22Rv1 (cell line): ENCODE results near the gene ALG8.

Experiments
- H3K27ac ChIP-seq: fragments of 450-650 bp; 2 replicates; pipeline ENCODE4 v1.5.1; 2017
- CTCF ChIP-seq: fragments of 450-650 bp; IDR thresholded peaks from 2 replicates; pipeline ENCODE4 v1.5.1; 2017; ENCODE audit warnings: mild to moderate bottlenecking
- ZFX ChIP-seq: fragments of 450-650 bp; IDR thresholded peaks from 2 replicates; pipeline ENCODE4 v1.6.1; 2017; ENCODE audit warnings: antibody characterized with exemption, borderline replicate concordance

Gene ALG8

GRCh38 chr11:78166855-78167469, 27.5 kb upstream of the ALG8 start:
- H3K27ac ChIP-seq: no peak overlapping the region
- TF ChIP-seq ZFX (no peak), CTCF (no peak)

GRCh38 chr11:78164471-78164870, 25.0 kb upstream of the ALG8 start:
- no peak overlapping the region for H3K27ac ChIP-seq
- no peak for TF ChIP-seq ZFX
- no peak for TF ChIP-seq CTCF

- no peak for TF ChIP-seq ZFX
- no peak for TF ChIP-seq CTCF
- H3K27ac ChIP-seq: no peak overlapping the region
These were observed 24.4 kb upstream of the ALG8 start for GRCh38 chr11:78163828-78164227.

- H3K27ac ChIP-seq: no peak overlapping the region
- TF ChIP-seq CTCF (no peak), ZFX (no peak)
These were observed 22.5 kb upstream of the ALG8 start for GRCh38 chr11:78161962-78162371.

GRCh38 chr11:78161346-78161745, 21.9 kb upstream of the ALG8 start:
- TF ChIP-seq ZFX (no peak), CTCF (no peak)
- no peak overlapping the region for H3K27ac ChIP-seq

GRCh38 chr11:78160557-78160956, 21.1 kb upstream of the ALG8 start:
- no peak overlapping the region for H3K27ac ChIP-seq
- TF ChIP-seq CTCF: no peak
- TF ChIP-seq ZFX: no peak

GRCh38 chr11:78158987-78159652, 19.7 kb upstream of the ALG8 start:
- TF ChIP-seq CTCF (no peak), ZFX (no peak)
- H3K27ac ChIP-seq: no peak overlapping the region
